Motor neuron (in vitro differentiated cells): ENCODE measurements around the gene IGFBPL1. TPM values are rescaled to one million over a fixed set of nuclear protein-coding genes. Genes with fewer than 3 reads are reported as not detected.
"Not testable (repeated sequence)": the region's sequence is repeated elsewhere in the genome, so short reads cannot be mapped to it uniquely, and the experiment has no call there.

ENCODE experiments used
- ATAC-seq, 8 experiments: fragments of 200-7000 bp; cut with Tn5 transposase; replicated peaks in 6 of 8; 2 replicates each; pipeline ENCODE4 v1.8.0; 2021; ENCODE audit warnings: mild to moderate bottlenecking in 8 of 8, moderate library complexity in 8 of 8
- H3K27ac ChIP-seq, 2 donors: fragments of 250-450 bp; sonication (Bioruptor Pico); 2 replicates each; pipeline ENCODE4 v1.9.0; 2021; ENCODE audit warnings: antibody characterized with exemption in 2 of 2, mild to moderate bottlenecking in 2 of 2, moderate library complexity in 1 of 2
- H3K4me1 ChIP-seq, 2 donors: fragments of 250-450 bp; sonication (Bioruptor Pico); replicated peaks in 1 of 2; 2 replicates each; pipeline ENCODE4 v1.6.1; 2021; ENCODE audit warnings: antibody characterized with exemption in 2 of 2, mild to moderate bottlenecking in 2 of 2, moderate library complexity in 1 of 2
- H3K4me3 ChIP-seq, 5 donors: fragments of 250-450 bp; sonication (Bioruptor Pico); 2 replicates each; pipeline ENCODE4 v1.9.0; 2021; ENCODE audit warnings: antibody characterized with exemption in 5 of 5, mild to moderate bottlenecking in 5 of 5, moderate library complexity in 4 of 5
- WGBS, 10 experiments: fragments of 450-650 bp; shearing (Covaris generic); methylation state at CpG; one replicate each; pipeline ENCODE4 v1.0.0; 2022; 5-methylcytosine and 5-hydroxymethylcytosine counted together
- in situ Hi-C, 9 experiments: fragments of 400-800 bp; cut with MboI; loops; one replicate each; pipeline ENCODE4 v1.15.0; 2021; ENCODE audit warnings: low sequenced_read_pairs in 9 of 9, low pct_unique_long_range_greater_than_20kb in 2 of 9; ENCODE audit not compliant: unreplicated experiment in 9 of 9
- total RNA-seq, 8 experiments: library from RNA; unstranded; fragments of 300-600 nt; gene quantifications; 2 replicates each; pipeline versions ENCODE4 v1.2.3 to v1.2.4, GENCODE V29; 2022

The IGFBPL1 gene
- total RNA-seq, 8 experiments from 2014 or later, result 0.36 to 236 (median 51.9) TPM; not detected in 1

DNA sequence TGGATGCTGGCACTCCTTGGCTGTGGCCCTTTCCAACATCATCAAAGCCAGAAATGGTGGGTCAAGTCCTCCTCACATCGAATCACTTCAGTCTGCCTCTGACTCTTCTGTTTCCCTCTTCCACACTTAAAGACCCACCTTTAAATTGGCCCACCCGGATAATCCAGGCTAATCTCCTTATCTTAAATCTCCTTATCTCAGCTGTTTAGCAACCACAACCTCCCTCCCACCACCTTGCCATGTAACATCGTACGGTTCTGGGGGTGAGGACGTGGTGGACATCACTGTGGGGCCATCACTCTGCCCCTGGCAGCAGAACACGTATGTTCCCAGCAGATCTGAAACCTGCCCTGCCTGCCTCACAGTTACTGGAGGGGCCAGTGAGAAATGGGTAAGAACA is 11.5 kb downstream of the IGFBPL1 start:
- in situ Hi-C loops, result loop anchor here in 1 of 9 experiments (25.0 kb wide), 1 partner anchor 500 kb away; the partner anchor contains the start of gene SLC25A51
- no peak for ATAC-seq
- Histone ChIP-seq H3K4me3 (no peak overlapping the region), H3K27ac (no peak overlapping the region), H3K4me1 (peaks cover 22 to 34% of the 10 kb centered on the region in 2 donors)
- WGBS, 10 experiments, result 19 to 100% (median 84%) methylated on average over 1 to 3 of the region's 6 CpGs; no CpG with 5 or more reads in 2 of the 10 experiments

- WGBS, 10 experiments, result 19 to 78% (median 47%) methylated on average over 1 to 4 of the region's 4 CpGs; no CpG with 5 or more reads in 1 of the 10 experiments
- peaks cover 0 to 5% of the 10 kb centered on the region in 2 donors for H3K4me1 ChIP-seq
- no peak overlapping the region for H3K27ac ChIP-seq
- in situ Hi-C loops, result loop anchor here in 1 of 9 experiments (25.0 kb wide), 1 partner anchor 496 kb away; the partner anchor contains the start of gene SLC25A51
- H3K4me3 ChIP-seq, result no peak overlapping the region
- no peak for ATAC-seq
Observed at GRCh38 chr9:38408719-38409118, 15.5 kb downstream of the IGFBPL1 start.

DNA sequence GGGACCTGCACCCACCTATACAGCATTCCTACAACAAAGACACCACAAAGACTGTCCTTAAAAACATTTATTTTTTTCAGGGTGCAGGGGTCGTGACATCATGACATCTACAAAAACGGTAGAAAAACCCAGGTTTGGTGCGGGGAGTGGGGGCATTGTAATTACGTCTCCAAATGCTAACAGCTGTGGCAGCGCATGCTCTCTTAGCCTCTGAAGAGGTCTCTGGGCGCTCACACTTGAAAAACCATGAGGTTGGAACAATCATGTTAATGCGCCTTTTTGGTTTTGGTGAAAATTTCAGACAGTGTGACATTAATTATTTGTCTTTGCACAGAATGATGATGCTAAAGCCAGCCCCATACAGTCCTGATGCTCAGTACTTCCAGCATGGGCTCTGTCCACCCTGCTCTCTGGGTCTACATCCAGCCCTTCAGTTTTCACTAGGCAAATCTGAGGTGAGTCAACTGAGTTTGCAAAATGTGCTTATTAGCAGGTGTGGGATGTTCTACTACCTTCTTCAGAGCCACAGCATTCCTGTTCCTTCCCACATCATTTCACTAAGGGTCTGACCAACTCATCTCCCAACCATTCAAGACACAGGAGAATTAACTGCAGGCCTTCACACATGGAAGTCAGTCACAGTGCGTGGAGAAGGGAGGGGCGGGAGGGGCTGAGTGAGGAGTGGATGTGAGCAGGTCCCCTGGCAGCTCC is 17.6 kb downstream of the IGFBPL1 start:
- ATAC-seq, result no peak
- H3K4me1 ChIP-seq, result peaks cover 0 to 5% of the 10 kb centered on the region in 2 donors
- H3K27ac ChIP-seq, result no peak overlapping the region
- no peak overlapping the region for H3K4me3 ChIP-seq
- in situ Hi-C loops, result loop anchor here in 1 of 9 experiments (25.0 kb wide), 1 partner anchor 494 kb away; the partner anchor contains the start of gene SLC25A51
- 38 to 100% (median 84%) methylated on average over 1 to 7 of the region's 9 CpGs; no CpG with 5 or more reads in 1 of the 10 experiments for WGBS, 10 experiments

- 0 to 96% (median 80%) methylated on average over 1 to 3 of the region's 3 CpGs; no CpG with 5 or more reads in 5 of the 10 experiments for WGBS, 10 experiments
- no peak overlapping the region for H3K27ac ChIP-seq
- peak in 3 of 8 experiments; percentile 74 to 85 (median 84) for ATAC-seq
- peaks cover 0 to 5% of the 10 kb centered on the region in 2 donors for H3K4me1 ChIP-seq
- no peak overlapping the region for H3K4me3 ChIP-seq
- in situ Hi-C loops, result loop anchor here in 1 of 9 experiments (25.0 kb wide), 1 partner anchor 493 kb away; the partner anchor contains the start of gene SLC25A51
Observed at GRCh38 chr9:38405785-38406184, 18.5 kb downstream of the IGFBPL1 start.

- 0 to 100% (median 78%) methylated on average over 1 to 5 of the region's 6 CpGs; no CpG with 5 or more reads in 1 of the 10 experiments for WGBS, 10 experiments
- no peak overlapping the region for H3K27ac ChIP-seq
- peaks cover 0 to 5% of the 10 kb centered on the region in 2 donors for H3K4me1 ChIP-seq
- H3K4me3 ChIP-seq, result no peak overlapping the region
- in situ Hi-C loops, result loop anchor here in 1 of 9 experiments (25.0 kb wide), 1 partner anchor 492 kb away; the partner anchor contains the start of gene SLC25A51
- no peak for ATAC-seq
Observed at GRCh38 chr9:38404314-38404713, 19.9 kb downstream of the IGFBPL1 start.

GRCh38 chr9:38401994-38402393 is 22.3 kb downstream of the IGFBPL1 start:
- peaks cover 0 to 5% of the 10 kb centered on the region in 2 donors for H3K4me1 ChIP-seq
- in situ Hi-C loops, result loop anchor here in 1 of 9 experiments (25.0 kb wide), 1 partner anchor 490 kb away; the partner anchor contains the start of gene SLC25A51
- H3K4me3 ChIP-seq, result no peak overlapping the region
- no peak for ATAC-seq
- WGBS, 10 experiments, result 28 to 100% (median 72%) methylated on average over 1 to 6 of the region's 6 CpGs; no CpG with 5 or more reads in 2 of the 10 experiments
- no peak overlapping the region for H3K27ac ChIP-seq

DNA sequence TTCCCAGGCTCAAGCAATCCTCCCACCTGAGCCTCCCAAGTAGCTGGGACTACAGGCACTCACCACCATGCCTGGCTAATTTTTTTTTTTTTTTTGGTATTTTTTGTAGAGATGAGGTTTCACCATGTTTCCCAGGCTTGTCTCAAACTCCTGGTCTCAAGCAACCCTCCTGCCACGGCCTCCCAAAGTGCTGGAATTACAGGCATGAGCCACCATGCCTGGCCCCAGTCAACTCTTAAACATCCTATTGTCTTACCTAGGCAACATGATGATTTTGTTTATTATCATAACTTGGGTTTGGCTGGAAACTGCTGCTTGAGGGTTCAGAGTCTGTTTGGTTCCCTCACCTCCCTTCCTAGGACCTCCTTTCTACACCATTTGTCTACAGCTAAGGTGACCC is 25.1 kb downstream of the IGFBPL1 start:
- WGBS, 10 experiments, result 80 to 100% (median 100%) methylated on average over 1 of the region's 1 CpG; no CpG with 5 or more reads in 6 of the 10 experiments
- in situ Hi-C loops, result loop anchor here in 1 of 9 experiments (25.0 kb wide), 1 partner anchor 312 kb away; no protein-coding TSS in a partner anchor
- not testable (repeated sequence) for H3K4me3 ChIP-seq, H3K4me1 ChIP-seq, H3K27ac ChIP-seq, ATAC-seq

GRCh38 chr9:38396371-38396671 is 27.9 kb downstream of the IGFBPL1 start:
- ATAC-seq, result no peak
- no peak overlapping the region for H3K4me3 ChIP-seq
- WGBS, 10 experiments, result 69 to 100% (median 92%) methylated on average over 1 to 5 of the region's 10 CpGs; no CpG with 5 or more reads in 4 of the 10 experiments
- in situ Hi-C loops, result loop anchor here in 1 of 9 experiments (25.0 kb wide), 1 partner anchor 309 kb away; no protein-coding TSS in a partner anchor
- H3K4me1 ChIP-seq, result peaks cover 9 to 15% of the 10 kb centered on the region in 2 donors
- no peak overlapping the region for H3K27ac ChIP-seq

DNA sequence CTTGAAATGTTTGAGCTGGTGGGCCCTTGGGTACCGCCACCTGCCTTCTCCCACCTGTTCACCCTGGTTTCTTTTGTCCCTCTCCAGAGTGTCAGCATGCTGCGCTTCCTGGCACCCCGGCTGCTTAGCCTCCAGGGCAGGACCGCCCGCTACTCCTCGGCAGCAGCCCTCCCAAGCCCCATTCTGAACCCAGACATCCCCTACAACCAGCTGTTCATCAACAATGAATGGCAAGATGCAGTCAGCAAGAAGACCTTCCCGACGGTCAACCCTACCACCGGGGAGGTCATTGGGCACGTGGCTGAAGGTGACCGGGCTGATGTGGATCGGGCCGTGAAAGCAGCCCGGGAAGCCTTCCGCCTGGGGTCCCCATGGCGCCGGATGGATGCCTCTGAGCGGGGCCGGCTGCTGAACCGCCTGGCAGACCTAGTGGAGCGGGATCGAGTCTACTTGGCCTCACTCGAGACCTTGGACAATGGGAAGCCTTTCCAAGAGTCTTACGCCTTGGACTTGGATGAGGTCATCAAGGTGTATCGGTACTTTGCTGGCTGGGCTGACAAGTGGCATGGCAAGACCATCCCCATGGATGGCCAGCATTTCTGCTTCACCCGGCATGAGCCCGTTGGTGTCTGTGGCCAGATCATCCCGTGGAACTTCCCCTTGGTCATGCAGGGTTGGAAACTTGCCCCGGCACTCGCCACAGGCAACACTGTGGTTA is 28.4 kb downstream of the IGFBPL1 start:
- ATAC-seq, result no peak
- WGBS, 10 experiments, result 85 to 100% (median 100%) methylated on average over 1 to 9 of the region's 30 CpGs; no CpG with 5 or more reads in 5 of the 10 experiments
- H3K4me3 ChIP-seq, result no peak overlapping the region
- no peak overlapping the region for H3K27ac ChIP-seq
- in situ Hi-C loops, result loop anchor here in 1 of 9 experiments (25.0 kb wide), 1 partner anchor 309 kb away; no protein-coding TSS in a partner anchor
- H3K4me1 ChIP-seq, result peaks cover 9 to 15% of the 10 kb centered on the region in 2 donors

DNA sequence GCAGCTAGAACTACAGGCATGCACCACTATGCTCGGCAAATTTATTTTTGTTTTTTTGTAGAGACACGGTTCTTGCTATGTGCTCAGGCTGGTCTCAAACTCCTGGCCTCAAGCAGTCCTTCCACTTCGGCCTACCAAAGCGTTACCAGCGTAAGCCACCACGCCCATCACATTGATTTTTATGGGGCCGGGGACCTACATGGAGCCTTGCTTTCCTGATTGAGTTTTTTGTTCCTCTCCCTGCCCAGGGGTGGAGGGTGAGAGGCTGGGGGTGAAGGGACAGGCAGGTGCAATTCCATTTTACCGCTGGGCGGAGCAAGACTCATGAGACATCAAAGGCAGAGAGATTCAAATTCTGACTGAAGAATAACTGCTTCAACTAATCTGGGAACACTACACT is 29.8 kb downstream of the IGFBPL1 start:
- Histone ChIP-seq H3K4me1 (peaks cover 9 to 15% of the 10 kb centered on the region in 2 donors), H3K27ac (no peak overlapping the region), H3K4me3 (no peak overlapping the region)
- in situ Hi-C loops, result loop anchor here in 1 of 9 experiments (25.0 kb wide), 1 partner anchor 307 kb away; no protein-coding TSS in a partner anchor
- ATAC-seq, result no peak
- WGBS, 10 experiments, result 70 to 100% (median 88%) methylated on average over 1 to 6 of the region's 9 CpGs; no CpG with 5 or more reads in 3 of the 10 experiments

GRCh38 chr9:38393128-38393796 is 31.0 kb downstream of the IGFBPL1 start:
- peak overlapping the region; percentile 56 to 67 (median 64) for H3K4me3 ChIP-seq
- in situ Hi-C loops, result loop anchor here in 1 of 9 experiments (25.0 kb wide), 1 partner anchor 306 kb away; no protein-coding TSS in a partner anchor
- H3K4me1 ChIP-seq, result peaks cover 9 to 15% of the 10 kb centered on the region in 2 donors
- peak in 2 of 8 experiments; percentile 11 to 14 for ATAC-seq
- peak overlapping the region in 1 of 2 donors; percentile 23 for H3K27ac ChIP-seq
- WGBS, 10 experiments, result 0 to 34% (median 4%) methylated on average over 1 to 6 of the region's 9 CpGs; no CpG with 5 or more reads in 3 of the 10 experiments
